SK-N-SH treated with all-trans-retinoic acid at 6 μM for 48 hours (cell line): ENCODE results near the gene USP46.

Source experiments
- CSRNP3 ChIP-seq: fragments of 250-450 bp; sonication (Bioruptor Pico); IDR thresholded peaks from 2 replicates; pipeline ENCODE4 v1.5.1; 2021; ENCODE audit warnings: mild to moderate bottlenecking, moderate library complexity
- ZFP30 ChIP-seq: fragments of 450-650 bp; formaldehyde crosslinking; IDR thresholded peaks from 2 replicates; pipeline ENCODE4 v1.5.0; 2022; ENCODE audit warnings: mild to moderate bottlenecking, moderate library complexity

GRCh38 chr4:52646741-52647140 is 12.4 kb downstream of the USP46 start:
- TF ChIP-seq CSRNP3 (CRISPR knock-in tag), result no peak
- TF ChIP-seq ZFP30, result no peak
